NCI-H2029 treated with DMSO at 0.1 percent for 48 hours (cell line): ENCODE data around the gene PEG3.

Experiments
- DNase-seq: peaks from one replicate; lab custom pipeline; 2025; lab: John Stamatoyannopoulos, UW

PEG3 gene

GRCh38 chr19:56838909-56839651 is 1.4 kb downstream of the PEG3 start:
- no peak for DNase-seq

GRCh38 chr19:56838024-56838908 is 2.3 kb downstream of the PEG3 start:
- no peak for DNase-seq

GRCh38 chr19:56837492-56838023 is 3.0 kb downstream of the PEG3 start:
- DNase-seq = no peak

GRCh38 chr19:56837004-56837403 is 3.5 kb downstream of the PEG3 start:
- no peak for DNase-seq

- no peak for DNase-seq
Observed at GRCh38 chr19:56836059-56836458, 4.5 kb downstream of the PEG3 start.

GRCh38 chr19:56835401-56835800 is 5.1 kb downstream of the PEG3 start:
- DNase-seq = no peak

- DNase-seq = no peak
Observed at GRCh38 chr19:56834564-56835375, 5.8 kb downstream of the PEG3 start.

GRCh38 chr19:56832352-56832928 is 8.1 kb downstream of the PEG3 start:
- no peak for DNase-seq

GRCh38 chr19:56831255-56831654 is 9.3 kb downstream of the PEG3 start:
- DNase-seq = no peak

GRCh38 chr19:56829596-56829995 is 10.9 kb downstream of the PEG3 start:
- no peak for DNase-seq

GRCh38 chr19:56827708-56828107 is 12.8 kb downstream of the PEG3 start:
- no peak for DNase-seq

GRCh38 chr19:56823956-56824355 is 16.6 kb downstream of the PEG3 start:
- DNase-seq = no peak

GRCh38 chr19:56823417-56823816 is 17.1 kb downstream of the PEG3 start:
- no peak for DNase-seq

- no peak for DNase-seq
Observed at GRCh38 chr19:56822755-56823154, 17.8 kb downstream of the PEG3 start.

- DNase-seq = no peak
Observed at GRCh38 chr19:56821675-56822074, 18.9 kb downstream of the PEG3 start.

GRCh38 chr19:56821209-56821608 is 19.3 kb downstream of the PEG3 start:
- no peak for DNase-seq

- no peak for DNase-seq
Observed at GRCh38 chr19:56819166-56819565, 21.4 kb downstream of the PEG3 start.

GRCh38 chr19:56814656-56815055 is 25.9 kb downstream of the PEG3 start:
- DNase-seq = no peak

- DNase-seq = no peak
Observed at GRCh38 chr19:56813531-56813930, 27.0 kb downstream of the PEG3 start.

GRCh38 chr19:56811480-56811879 is 29.0 kb downstream of the PEG3 start:
- no peak for DNase-seq

GRCh38 chr19:56810260-56810659 is 30.3 kb downstream of the PEG3 start:
- no peak for DNase-seq
